NCI-H128 (cell line): ENCODE data around the gene MINDY4.
"Not testable (repeated sequence)": the region's sequence is repeated elsewhere in the genome, so short reads cannot be mapped to it uniquely, and the experiment has no call there.

ENCODE experiments used
- DNase-seq: peaks from one replicate; lab custom pipeline; 2025; ENCODE audit not compliant: unreplicated experiment; lab: John Stamatoyannopoulos, UW

The MINDY4 gene

GRCh38 chr7:30831936-30832335 is 60.7 kb downstream of the MINDY4 start:
- no peak for DNase-seq

DNA sequence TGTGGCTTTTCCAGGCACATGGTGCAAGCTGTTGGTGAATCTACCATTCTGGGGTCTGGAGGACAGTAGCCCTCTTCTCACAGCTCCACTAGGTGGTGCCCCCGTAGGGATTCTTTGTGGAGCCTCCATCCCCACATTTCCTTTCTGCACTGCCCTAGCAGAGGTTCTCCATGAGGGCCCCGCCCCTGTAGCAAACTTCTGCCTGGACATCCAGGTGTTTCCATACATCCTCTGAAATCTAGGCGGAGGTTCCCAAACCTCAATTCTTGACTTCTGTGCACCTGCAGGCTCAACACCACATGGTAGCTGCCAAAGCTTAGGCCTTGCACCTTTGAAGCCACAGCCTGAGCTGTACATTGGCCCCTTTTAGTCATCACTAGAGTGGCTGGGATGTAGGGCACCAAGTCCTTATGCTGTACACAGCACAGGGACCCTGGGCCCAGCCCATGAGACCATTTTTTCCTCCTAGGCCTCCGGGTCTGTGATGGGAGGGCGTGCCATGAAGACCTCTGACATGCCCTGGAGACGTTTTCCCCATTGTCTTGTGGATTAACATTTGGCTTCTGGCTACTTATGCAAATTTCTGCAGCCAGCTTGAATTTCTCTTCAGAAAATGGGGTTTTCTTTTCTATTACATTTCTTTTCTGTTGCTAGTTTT is 62.9 kb downstream of the MINDY4 start:
- DNase-seq: not testable (repeated sequence)

GRCh38 chr7:30835396-30835915 is 64.2 kb downstream of the MINDY4 start:
- no peak for DNase-seq

DNA sequence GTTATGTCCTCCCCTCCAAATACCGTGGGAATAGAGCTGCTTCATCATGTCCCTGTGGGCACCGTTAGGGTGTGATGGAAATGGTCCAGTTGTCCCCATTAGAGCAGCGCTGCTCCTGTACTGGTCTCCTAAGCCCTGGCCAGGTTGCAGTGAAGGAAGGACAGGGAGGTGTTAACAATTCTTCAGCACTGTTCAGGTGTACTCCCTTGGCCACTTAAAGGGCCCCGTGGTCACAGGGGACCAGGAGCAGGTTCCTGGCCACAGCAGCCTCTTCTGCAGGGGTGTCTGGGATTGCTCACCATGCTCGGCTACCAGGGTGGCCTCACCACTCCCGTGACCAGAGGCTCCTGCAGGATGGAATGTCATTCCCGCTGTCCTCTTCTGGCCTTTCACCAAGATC is 65.8 kb downstream of the MINDY4 start:
- DNase-seq: no peak

- DNase-seq: no peak
Observed at GRCh38 chr7:30837581-30837980, 66.4 kb downstream of the MINDY4 start.

DNA sequence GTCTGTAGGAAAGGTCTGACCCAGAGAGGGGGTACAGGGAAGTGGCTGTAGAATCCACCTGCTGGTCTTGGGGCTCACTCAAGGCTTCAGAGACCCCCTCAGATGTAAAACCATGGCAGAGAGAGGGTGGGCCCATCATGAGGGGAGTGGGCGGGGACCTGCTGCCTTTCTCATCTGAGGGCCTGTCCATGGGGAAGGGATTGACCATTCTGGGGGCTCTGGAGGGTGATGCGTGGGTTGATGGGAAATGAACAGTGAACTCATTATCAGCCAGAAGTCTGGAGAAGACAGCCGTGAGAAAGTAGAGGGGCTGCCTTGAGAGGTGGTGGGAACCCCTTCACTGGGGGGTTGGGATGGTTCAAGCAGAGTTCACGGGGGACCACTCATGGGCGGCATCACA is 66.8 kb downstream of the MINDY4 start:
- DNase-seq: no peak

DNA sequence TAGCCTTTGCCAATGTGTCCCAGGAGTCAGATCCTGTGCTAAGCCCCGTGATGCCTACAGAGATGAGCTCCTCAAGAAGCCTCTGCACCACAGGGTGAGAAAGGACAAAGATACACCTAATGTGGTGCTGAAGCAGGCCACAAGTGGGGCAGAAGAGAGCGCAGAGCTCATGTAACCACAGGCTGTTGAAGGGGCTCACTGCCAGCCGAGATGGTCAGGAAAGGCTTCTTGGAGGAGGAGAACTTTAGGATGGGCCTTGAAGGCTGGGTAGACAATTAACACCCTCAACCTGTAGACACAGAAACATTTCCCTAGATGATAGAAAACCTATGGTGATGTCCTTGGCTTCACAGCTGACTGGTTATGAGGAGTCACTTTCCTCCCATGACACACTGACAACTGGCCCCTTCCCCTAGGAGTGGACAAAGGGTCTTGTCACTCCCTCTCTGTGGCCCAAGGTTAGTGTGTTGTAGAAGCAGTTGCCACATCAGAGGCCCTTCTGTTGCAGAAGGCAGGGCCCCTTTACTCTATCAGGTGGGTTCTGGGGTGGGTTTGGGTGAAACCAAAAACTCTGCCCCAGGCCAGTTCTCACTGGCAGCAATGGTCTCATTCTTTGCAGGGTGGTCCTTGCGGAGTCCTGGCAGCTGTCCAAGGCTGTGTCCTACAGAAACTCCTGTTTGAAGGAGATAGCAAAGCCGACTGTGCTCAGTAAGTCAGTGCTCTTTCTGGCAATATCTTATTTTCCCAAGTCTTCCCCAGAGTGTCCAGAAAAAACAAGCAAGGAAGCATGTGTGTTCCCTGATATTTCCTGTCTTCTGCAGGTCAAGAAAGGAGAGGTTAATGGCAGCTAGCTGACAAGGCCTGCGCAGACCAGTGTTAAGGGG is 69.2 kb downstream of the MINDY4 start:
- no peak for DNase-seq

DNA sequence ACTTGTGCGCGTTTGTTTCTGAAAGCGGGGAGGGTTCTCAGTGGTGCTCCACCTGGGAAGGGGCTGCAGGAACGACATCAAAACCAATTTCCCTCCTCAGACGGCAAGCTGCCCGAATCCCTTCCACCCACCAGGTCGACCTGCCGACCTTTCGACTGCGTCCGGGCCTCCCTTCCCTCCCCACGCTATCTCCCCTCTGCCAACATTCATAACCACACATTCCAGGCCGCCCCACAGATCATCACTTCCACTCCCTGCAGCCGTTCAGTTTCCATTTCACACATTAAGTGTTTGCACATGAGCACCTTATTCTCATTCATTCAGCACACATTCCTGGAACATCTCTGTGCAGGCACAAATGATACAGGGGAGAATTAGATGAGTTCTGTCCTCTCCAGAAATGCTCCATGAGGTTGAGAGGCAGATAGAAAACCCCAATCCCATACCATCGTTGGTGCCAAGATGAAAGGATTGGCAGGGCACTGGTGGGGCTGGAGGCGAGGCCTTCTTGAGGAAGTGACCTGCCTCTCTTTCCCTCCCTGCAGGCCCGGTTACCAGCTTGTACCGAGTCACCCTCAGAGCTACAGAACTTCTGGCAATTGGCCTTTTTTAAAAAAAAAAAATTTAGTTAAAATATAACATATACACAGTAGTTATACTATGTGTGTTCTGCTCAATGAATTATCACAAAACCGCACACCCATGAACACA is 70.0 kb downstream of the MINDY4 start:
- no peak for DNase-seq

DNA sequence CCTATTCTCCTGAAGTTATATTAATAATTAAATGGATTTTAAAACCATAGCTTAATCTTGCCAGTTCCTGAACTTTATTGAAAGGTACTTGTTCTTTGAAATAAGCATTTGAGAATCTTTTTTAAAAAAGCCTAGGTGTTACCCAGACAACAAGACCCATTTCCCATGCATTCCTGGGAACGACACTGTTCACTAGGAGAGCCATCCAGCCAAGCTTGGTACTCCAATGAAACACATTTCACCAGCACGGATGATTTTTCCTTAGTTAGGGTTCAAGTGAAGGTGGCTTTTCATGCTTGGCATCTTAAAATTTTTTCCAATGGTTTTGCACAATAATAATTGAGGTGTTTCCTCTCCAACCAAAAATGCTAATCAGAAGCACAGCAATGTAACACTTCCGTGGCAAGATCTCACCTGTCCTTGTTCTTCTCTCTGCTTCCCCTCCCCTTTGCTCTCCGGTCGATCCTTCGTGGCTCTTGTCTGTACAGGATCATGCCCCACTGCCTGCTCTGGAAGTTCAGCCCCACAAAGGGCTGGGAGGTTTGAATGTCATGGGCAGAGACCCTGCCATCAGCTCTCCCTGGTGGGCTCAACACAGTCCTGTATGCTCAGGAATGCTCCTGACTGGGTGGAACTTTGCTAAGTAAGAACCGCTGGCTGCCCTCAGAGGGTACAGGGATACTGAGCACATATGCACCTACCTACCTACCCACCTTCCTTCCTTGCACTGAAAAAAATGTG is 70.8 kb downstream of the MINDY4 start:
- DNase-seq: no peak

DNA sequence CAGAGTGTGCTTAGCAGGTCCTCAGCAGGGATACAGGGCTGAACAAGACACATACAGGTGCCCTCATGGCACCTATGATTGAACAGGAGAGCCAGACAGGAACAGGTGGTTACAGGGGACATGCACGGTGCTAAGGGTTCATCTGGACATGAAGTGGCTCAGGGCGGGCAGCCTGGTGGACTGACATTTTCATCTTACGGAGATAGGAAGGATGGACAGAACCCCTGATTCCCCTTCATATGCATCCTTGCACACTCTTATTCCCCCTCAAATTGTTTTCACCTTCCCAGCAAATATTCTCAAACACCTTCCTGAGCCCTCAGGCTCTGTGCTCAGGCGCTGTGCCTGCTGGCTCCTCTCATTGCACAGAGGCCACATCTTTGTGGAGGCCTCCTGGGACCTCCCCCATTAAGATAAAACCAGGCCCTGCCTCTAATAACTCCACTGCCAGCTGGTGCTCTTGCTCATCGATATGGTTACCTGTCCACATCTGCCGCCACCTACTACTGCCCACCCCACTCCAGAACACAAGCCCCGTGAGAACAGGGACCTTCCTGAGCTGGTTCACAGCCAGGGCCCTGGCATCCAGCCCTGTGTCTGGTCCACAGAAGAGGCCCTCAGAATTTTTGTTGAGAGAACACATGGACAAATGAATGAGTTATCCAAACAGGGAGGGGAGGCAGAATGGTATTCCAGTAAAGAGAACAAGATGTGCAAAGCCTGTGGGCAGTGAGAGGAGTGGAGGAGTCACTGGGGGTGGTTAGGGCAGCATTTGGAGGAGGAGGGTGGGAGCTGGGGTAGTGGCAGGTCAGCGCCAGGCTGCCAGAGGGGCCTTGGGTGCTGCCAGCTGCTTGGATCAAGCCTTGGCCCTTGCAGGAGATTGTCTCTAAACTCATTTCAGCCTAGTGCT is 71.6 kb downstream of the MINDY4 start:
- no peak for DNase-seq

DNA sequence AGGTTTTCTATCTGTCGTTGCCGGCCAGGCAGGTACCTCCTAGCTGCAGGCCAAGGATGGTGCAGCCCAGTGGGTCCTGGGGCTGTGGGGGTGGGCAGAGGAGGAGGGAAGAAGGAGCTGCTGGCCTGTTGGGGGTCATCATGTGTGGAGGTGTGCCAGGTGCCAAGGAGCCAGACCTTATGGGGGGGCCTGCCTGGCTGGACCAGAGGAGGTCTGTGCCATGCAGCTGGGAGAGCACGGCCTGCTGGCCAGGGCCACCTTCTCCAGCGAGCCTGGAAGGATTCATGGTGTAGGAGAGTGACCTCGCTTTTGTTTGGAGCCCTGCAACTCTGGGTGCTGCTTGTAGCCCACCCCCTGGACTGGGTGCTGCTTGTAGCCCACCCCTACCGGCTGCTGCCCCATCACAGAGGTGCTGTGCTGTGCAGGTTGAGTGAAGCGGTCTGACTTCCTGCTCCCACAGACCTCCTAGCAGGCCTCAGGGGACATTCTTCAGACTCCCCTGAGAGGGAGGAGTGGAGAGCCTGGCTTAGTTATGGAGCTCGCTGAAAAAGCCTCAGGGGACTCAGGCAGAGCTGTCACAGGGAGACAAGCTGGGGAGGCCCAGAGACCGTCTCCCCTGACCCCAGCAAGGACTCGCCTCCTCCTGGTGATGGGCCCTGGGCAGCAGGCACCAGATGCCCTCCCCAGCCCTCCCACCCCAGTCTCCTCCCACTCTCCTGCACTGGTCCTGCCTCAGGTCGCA is 72.7 kb downstream of the MINDY4 start:
- no peak for DNase-seq

- no peak for DNase-seq
Observed at GRCh38 chr7:30844483-30844874, 73.3 kb downstream of the MINDY4 start.

- DNase-seq: no peak
Observed at GRCh38 chr7:30844916-30845315, 73.7 kb downstream of the MINDY4 start.

GRCh38 chr7:30845426-30846135 is 74.4 kb downstream of the MINDY4 start:
- DNase-seq: no peak

GRCh38 chr7:30846378-30846777 is 75.2 kb downstream of the MINDY4 start:
- no peak for DNase-seq

- no peak for DNase-seq
Observed at GRCh38 chr7:30848121-30848855, 77.1 kb downstream of the MINDY4 start.

DNA sequence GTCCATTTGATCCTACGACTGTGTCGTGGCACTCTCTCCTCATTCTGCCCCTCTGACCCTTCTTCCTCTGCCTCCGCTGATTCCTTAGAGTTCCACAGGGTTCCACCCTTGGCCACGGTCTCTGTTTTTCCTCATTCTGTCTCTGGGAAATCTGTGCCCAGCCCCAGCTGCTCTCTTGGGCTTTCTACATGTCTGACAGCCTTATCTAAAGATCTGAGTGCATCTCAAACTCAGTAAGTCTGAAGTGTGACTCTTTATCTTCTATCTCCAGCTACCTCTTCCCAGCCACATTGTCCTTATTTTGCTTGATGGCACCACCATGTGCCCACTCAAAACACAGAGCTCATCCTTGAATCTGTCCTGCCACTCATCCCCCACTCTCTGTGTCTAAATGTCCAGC is 78.3 kb downstream of the MINDY4 start:
- no peak for DNase-seq

- DNase-seq: no peak
Observed at GRCh38 chr7:30850426-30850825, 79.2 kb downstream of the MINDY4 start.
